ENCODE data around the gene CAPN7.
"Not testable (repeated sequence)": the region's sequence is repeated elsewhere in the genome, so short reads cannot be mapped to it uniquely, and the experiment has no call there.

CAPN7 gene

GRCh38 chr3:15205934-15206661 lies at the start of gene CAPN7:
CAPN7 (plus strand) TSS chr3:15206246; CDS start chr3:15206496, 250 bp downstream.
- peak; percentile 93 for DNase-seq (ENCODE audit: low spot score)

- DNase-seq (ENCODE audit: low spot score), result no peak
These were observed 48.6 kb upstream of the CAPN7 start for GRCh38 chr3:15157441-15157840.

GRCh38 chr3:15159501-15160136 lies 46.4 kb upstream of the CAPN7 start:
- DNase-seq (ENCODE audit: low spot score), result no peak

GRCh38 chr3:15160662-15161061 lies 45.4 kb upstream of the CAPN7 start:
- no peak for DNase-seq (ENCODE audit: low spot score)

- no peak for DNase-seq (ENCODE audit: low spot score)
These were observed 44.9 kb upstream of the CAPN7 start for GRCh38 chr3:15161133-15161532.

GRCh38 chr3:15163656-15164055 lies 42.4 kb upstream of the CAPN7 start:
- DNase-seq (ENCODE audit: low spot score), result not testable (repeated sequence)

- no peak for DNase-seq (ENCODE audit: low spot score)
These were observed 41.7 kb upstream of the CAPN7 start for GRCh38 chr3:15164340-15164739.

GRCh38 chr3:15165061-15165460 lies 41.0 kb upstream of the CAPN7 start:
- no peak for DNase-seq (ENCODE audit: low spot score)

- not testable (repeated sequence) for DNase-seq (ENCODE audit: low spot score)
These were observed 39.7 kb upstream of the CAPN7 start for GRCh38 chr3:15166391-15166790.

- DNase-seq (ENCODE audit: low spot score), result no peak
These were observed 35.0 kb upstream of the CAPN7 start for GRCh38 chr3:15171096-15171495.

- no peak for DNase-seq (ENCODE audit: low spot score)
These were observed 33.2 kb upstream of the CAPN7 start for GRCh38 chr3:15172806-15173205.

- no peak for DNase-seq (ENCODE audit: low spot score)
These were observed 31.1 kb upstream of the CAPN7 start for GRCh38 chr3:15174953-15175352.

GRCh38 chr3:15175605-15176004 lies 30.4 kb upstream of the CAPN7 start:
- DNase-seq (ENCODE audit: low spot score), result no peak

- DNase-seq (ENCODE audit: low spot score), result no peak
These were observed 25.9 kb upstream of the CAPN7 start for GRCh38 chr3:15180042-15180611.

GRCh38 chr3:15181511-15181910 lies 24.5 kb upstream of the CAPN7 start:
- no peak for DNase-seq (ENCODE audit: low spot score)

- DNase-seq (ENCODE audit: low spot score), result no peak
These were observed 24.1 kb upstream of the CAPN7 start for GRCh38 chr3:15181963-15182362.

GRCh38 chr3:15183011-15183410 lies 23.0 kb upstream of the CAPN7 start:
- DNase-seq (ENCODE audit: low spot score), result no peak

- DNase-seq (ENCODE audit: low spot score), result no peak
These were observed 20.6 kb upstream of the CAPN7 start for GRCh38 chr3:15185404-15185803.

GRCh38 chr3:15186101-15186476 lies 20.0 kb upstream of the CAPN7 start:
- DNase-seq (ENCODE audit: low spot score), result no peak

- DNase-seq (ENCODE audit: low spot score), result not testable (repeated sequence)
These were observed 19.4 kb upstream of the CAPN7 start for GRCh38 chr3:15186477-15187164.

GRCh38 chr3:15197340-15198029 lies 8.6 kb upstream of the CAPN7 start:
- DNase-seq (ENCODE audit: low spot score), result no peak

- DNase-seq (ENCODE audit: low spot score), result no peak
These were observed 7.4 kb upstream of the CAPN7 start for GRCh38 chr3:15198686-15199085.

All from putamen (tissue), 1 donor.